GM19351 (cell line): Measurements from ENCODE around the gene SLC39A11.
A peak's percentile ranks its signal among the peaks of the same experiment; 100 is the strongest.
"Not testable (repeated sequence)": the region's sequence is repeated elsewhere in the genome, so short reads cannot be mapped to it uniquely, and the experiment has no call there.

Experiments used
- ATAC-seq: cut with Tn5 transposase; IDR thresholded peaks from one replicate; pipeline ENCODE4 v1.9.1; 2021; ENCODE audit warnings: mild to moderate bottlenecking, moderate library complexity; ENCODE audit not compliant: unreplicated experiment

The SLC39A11 gene

GRCh38 chr17:72953621-72954020 is 138.9 kb downstream of the SLC39A11 start:
- ATAC-seq = no peak

- ATAC-seq = no peak
Measured at GRCh38 chr17:72952641-72953315, 139.7 kb downstream of the SLC39A11 start.

- no peak for ATAC-seq
Measured at GRCh38 chr17:72952220-72952619, 140.3 kb downstream of the SLC39A11 start.

GRCh38 chr17:72950242-72950931 is 142.1 kb downstream of the SLC39A11 start:
- ATAC-seq = no peak

GRCh38 chr17:72948115-72948514 is 144.4 kb downstream of the SLC39A11 start:
- ATAC-seq = no peak

GRCh38 chr17:72947475-72947874 is 145.0 kb downstream of the SLC39A11 start:
- no peak for ATAC-seq

GRCh38 chr17:72946696-72947095 is 145.8 kb downstream of the SLC39A11 start:
- no peak for ATAC-seq

- no peak for ATAC-seq
Measured at GRCh38 chr17:72946156-72946555, 146.3 kb downstream of the SLC39A11 start.

GRCh38 chr17:72945473-72945872 is 147.0 kb downstream of the SLC39A11 start:
- ATAC-seq = no peak

- ATAC-seq = no peak
Measured at GRCh38 chr17:72943826-72944689, 148.4 kb downstream of the SLC39A11 start.

- no peak for ATAC-seq
Measured at GRCh38 chr17:72942579-72942978, 149.9 kb downstream of the SLC39A11 start.

- no peak for ATAC-seq
Measured at GRCh38 chr17:72940496-72940895, 152.0 kb downstream of the SLC39A11 start.

- ATAC-seq = no peak
Measured at GRCh38 chr17:72938482-72938881, 154.0 kb downstream of the SLC39A11 start.

- ATAC-seq = no peak
Measured at GRCh38 chr17:72937707-72938106, 154.8 kb downstream of the SLC39A11 start.

GRCh38 chr17:72937254-72937653 is 155.2 kb downstream of the SLC39A11 start:
- ATAC-seq = not testable (repeated sequence)

- ATAC-seq = no peak
Measured at GRCh38 chr17:72935984-72936383, 156.5 kb downstream of the SLC39A11 start.

GRCh38 chr17:72934927-72935326 is 157.6 kb downstream of the SLC39A11 start:
- no peak for ATAC-seq

- ATAC-seq = peak; percentile 65
Measured at GRCh38 chr17:72931635-72932034, 160.9 kb downstream of the SLC39A11 start.

- ATAC-seq = peak; percentile 92
Measured at GRCh38 chr17:72931163-72931562, 161.3 kb downstream of the SLC39A11 start.

GRCh38 chr17:72930031-72930430 is 162.5 kb downstream of the SLC39A11 start:
- ATAC-seq = no peak

- no peak for ATAC-seq
Measured at GRCh38 chr17:72928454-72929136, 163.9 kb downstream of the SLC39A11 start.
